ENCODE results near the gene HOXC6.

- no peak for TF ChIP-seq POLR2AphosphoS5 (IDR thresholded peaks at IDR 0.05; ENCODE audit: low read depth)
- TF ChIP-seq, protein P1, sequence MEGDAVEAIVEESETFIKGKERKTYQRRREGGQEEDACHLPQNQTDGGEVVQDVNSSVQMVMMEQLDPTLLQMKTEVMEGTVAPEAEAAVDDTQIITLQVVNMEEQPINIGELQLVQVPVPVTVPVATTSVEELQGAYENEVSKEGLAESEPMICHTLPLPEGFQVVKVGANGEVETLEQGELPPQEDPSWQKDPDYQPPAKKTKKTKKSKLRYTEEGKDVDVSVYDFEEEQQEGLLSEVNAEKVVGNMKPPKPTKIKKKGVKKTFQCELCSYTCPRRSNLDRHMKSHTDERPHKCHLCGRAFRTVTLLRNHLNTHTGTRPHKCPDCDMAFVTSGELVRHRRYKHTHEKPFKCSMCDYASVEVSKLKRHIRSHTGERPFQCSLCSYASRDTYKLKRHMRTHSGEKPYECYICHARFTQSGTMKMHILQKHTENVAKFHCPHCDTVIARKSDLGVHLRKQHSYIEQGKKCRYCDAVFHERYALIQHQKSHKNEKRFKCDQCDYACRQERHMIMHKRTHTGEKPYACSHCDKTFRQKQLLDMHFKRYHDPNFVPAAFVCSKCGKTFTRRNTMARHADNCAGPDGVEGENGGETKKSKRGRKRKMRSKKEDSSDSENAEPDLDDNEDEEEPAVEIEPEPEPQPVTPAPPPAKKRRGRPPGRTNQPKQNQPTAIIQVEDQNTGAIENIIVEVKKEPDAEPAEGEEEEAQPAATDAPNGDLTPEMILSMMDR (conservative IDR thresholded peaks at IDR 0.05; ENCODE audit: low read depth in 2 of 2), result no peak
- TF ChIP-seq REST (IDR thresholded peaks at IDR 0.05; ENCODE audit: unreplicated experiment), result no peak
- no peak for TF ChIP-seq EZH2phosphoT487 (IDR thresholded peaks at IDR 0.05; ENCODE audit: unreplicated experiment)
- TF ChIP-seq NANOG (IDR thresholded peaks at IDR 0.05; ENCODE audit: borderline replicate concordance), result no peak
- no peak for TF ChIP-seq ETS1 (IDR thresholded peaks at IDR 0.05)
- TF ChIP-seq EZH2 (IDR thresholded peaks at IDR 0.05; ENCODE audit: low read depth, unreplicated experiment), result peak; percentile 92
Measured at GRCh38 chr12:53991077-53991460, 37.2 kb upstream of the HOXC6 start.

Data from GM23338 (cell line).